Breast epithelium (tissue), 3 donors: ENCODE results near the gene PRRT1B.

ENCODE experiments used
- CTCF ChIP-seq, 3 donors: fragments of 450-650 bp; IDR thresholded peaks; one replicate each; pipeline ENCODE4 v1.5.1; 2016 to 2017; ENCODE audit warnings: antibody characterized with exemption in 3 of 3, mild to moderate bottlenecking in 3 of 3, moderate library complexity in 3 of 3
- POLR2A ChIP-seq: fragments of 450-650 bp; IDR thresholded peaks from one replicate; pipeline ENCODE4 v1.6.1; 2016; ENCODE audit warnings: antibody characterized with exemption, mild to moderate bottlenecking, moderate library complexity

- TF ChIP-seq CTCF (IDR thresholded peaks at IDR 0.05) (no peak), POLR2A (no peak)
Measured at GRCh38 chr9:131583337-131583645, 38.0 kb downstream of the PRRT1B start.
